Stimulated activated naive B cell treated with anti-CD40 and anti-IgM and Interleukin-4, amounts not matched to agents 10 μg/mL and 1 μg/mL and 100 μg/mL, for 72 hours (primary cell): ENCODE measurements around the gene CCR3.
A peak's percentile ranks its signal among the peaks of the same experiment; 100 is the strongest.

Experiments
- ATAC-seq, 2 donors: fragments of 150-1000 bp; cut with Tn5 transposase; replicated peaks; 2 replicates each; pipeline ENCODE4 v1.10.0; 2021; ENCODE audit warnings: moderate library complexity in 1 of 2
- DNase-seq: peaks from one replicate; pipeline ENCODE4 v3.0.0; 2021
- H3K27ac Mint-ChIP-seq: one replicate; pipeline ENCODE4 v1.8.0; 2022; ENCODE audit warnings: mild to moderate bottlenecking, mixed read lengths
- H3K27me3 Mint-ChIP-seq, 2 donors: one replicate each; pipeline ENCODE4 v1.8.0; 2022; ENCODE audit warnings: mixed read lengths in 2 of 2
- H3K36me3 Mint-ChIP-seq, 2 donors: one replicate each; pipeline ENCODE4 v1.8.0; 2022; ENCODE audit warnings: mixed read lengths in 2 of 2, mild to moderate bottlenecking in 1 of 2
- H3K4me1 Mint-ChIP-seq, 2 donors: one replicate each; pipeline ENCODE4 v1.8.0; 2022; ENCODE audit warnings: mixed read lengths in 2 of 2, mild to moderate bottlenecking in 1 of 2
- H3K4me3 Mint-ChIP-seq, 2 donors: one replicate each; pipeline ENCODE4 v1.8.0; 2022; ENCODE audit warnings: mild to moderate bottlenecking in 2 of 2, mixed read lengths in 2 of 2, moderate library complexity in 1 of 2
- H3K9me3 Mint-ChIP-seq, 2 donors: one replicate each; pipeline ENCODE4 v1.8.0; 2022; ENCODE audit warnings: mixed read lengths in 2 of 2, mild to moderate bottlenecking in 1 of 2

The CCR3 gene

DNA sequence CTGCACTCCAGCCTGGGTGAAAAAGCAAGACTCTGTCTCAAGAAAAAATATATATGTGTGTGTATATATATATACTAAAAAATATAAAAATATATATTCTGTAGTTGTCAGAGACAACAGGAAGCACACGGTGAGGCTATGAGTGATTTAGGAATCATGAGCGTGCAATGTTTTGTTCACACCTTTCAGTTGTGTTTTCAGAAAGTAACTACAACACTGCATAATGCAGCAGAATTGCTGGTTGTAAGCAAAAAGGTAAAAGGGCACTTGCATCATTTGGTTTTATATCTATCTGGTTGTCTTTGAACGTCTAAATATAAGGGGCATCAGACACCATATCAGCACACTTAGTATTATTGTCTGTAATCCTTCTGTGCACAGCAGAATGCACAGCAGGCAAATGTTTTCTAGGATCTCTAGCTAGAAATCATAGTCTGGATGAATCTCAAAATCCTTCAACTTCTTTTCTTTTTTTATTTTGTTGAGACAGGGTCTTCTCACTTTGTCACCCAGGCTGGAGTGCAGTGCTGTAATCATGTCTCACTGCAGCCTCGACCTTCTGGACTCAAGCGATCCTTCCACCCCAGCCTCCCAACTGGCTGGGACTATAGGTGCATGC lies 44.8 kb downstream of the CCR3 start:
- ATAC-seq (no peak), DNase-seq (no peak)
- Mint-ChIP-seq H3K9me3 (peaks cover 0 to 2% of the 10 kb centered on the region in 2 donors), H3K27me3 (no peaks in the 10 kb centered on the region), H3K4me3 (no peak overlapping the region), H3K36me3 (no peaks in the 10 kb centered on the region), H3K4me1 (peaks cover 11 to 19% of the 10 kb centered on the region in 2 donors), H3K27ac (no peak overlapping the region)

DNA sequence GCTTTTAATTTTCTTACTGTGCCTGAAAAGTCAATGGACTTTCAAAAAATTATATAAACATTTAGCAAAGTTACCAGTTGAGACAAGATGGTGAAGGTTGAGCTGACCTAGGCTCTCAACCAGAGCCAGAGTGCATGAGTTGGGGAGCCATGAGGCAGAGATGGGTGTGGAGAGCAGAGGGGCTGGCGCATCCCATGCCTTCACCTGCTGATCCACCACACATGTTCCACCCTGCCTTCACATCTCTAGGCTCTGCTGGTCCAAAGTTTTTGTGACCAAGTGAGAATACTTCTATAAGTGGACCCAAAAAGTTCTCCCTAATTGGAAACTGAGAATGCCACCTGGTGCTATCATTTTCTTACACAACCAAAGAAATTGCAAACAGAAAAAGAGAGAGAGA lies 47.3 kb downstream of the CCR3 start:
- Mint-ChIP-seq H3K9me3 (no peaks in the 10 kb centered on the region), H3K4me3 (no peak overlapping the region), H3K4me1 (peaks cover 13 to 14% of the 10 kb centered on the region in 2 donors)

DNA sequence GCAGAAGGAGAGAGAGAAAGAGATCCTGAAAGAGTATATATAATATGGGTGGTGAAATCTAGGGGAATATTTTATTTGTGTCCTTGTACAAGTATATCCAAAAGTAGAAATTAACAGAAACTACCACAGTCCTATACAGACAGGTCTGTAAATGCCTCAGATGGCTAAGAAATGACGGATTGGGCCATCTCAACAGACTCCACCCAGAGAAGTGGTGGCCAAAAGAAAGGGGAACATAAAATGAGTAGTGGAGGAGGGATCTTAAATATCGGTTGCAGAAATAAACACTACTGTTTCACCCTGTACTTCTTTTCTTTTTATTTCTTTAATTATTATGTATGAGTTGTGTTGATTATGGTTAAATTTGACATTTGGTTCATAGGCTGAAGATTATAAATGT lies 47.7 kb downstream of the CCR3 start:
- ATAC-seq (no peak), DNase-seq (no peak)
- H3K4me1 Mint-ChIP-seq: peaks cover 15 to 18% of the 10 kb centered on the region in 2 donors
- no peak overlapping the region for H3K27ac Mint-ChIP-seq
- no peaks in the 10 kb centered on the region for H3K9me3 Mint-ChIP-seq
- H3K27me3 Mint-ChIP-seq: no peaks in the 10 kb centered on the region
- H3K4me3 Mint-ChIP-seq: no peak overlapping the region
- H3K36me3 Mint-ChIP-seq: no peaks in the 10 kb centered on the region

More for the DNA sequence above, 47.3 kb downstream of the CCR3 start:
- Mint-ChIP-seq H3K36me3 (no peaks in the 10 kb centered on the region), H3K27ac (no peak overlapping the region), H3K27me3 (no peaks in the 10 kb centered on the region)
- DNase-seq: no peak
- ATAC-seq: no peak

DNA sequence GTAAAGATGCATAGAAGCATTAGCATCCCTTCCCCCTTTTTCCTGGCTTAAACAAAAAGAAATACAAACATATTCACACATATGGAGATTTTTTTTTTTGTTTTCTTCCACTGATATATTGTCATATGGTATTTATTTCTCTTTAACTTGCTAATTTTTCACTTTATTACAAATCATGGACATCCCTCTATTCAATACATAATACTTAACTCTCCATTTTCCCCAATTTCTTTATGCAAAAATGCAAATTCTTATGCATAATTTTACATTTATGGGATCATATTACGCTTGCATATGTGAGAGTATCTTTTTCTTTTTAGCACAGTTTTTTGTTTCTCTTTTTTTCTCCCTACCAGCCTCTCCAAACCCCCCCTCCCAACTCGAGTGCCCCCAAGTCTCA lies 48.8 kb downstream of the CCR3 start:
- no peak for ATAC-seq
- H3K36me3 Mint-ChIP-seq: no peaks in the 10 kb centered on the region
- no peak overlapping the region for H3K4me3 Mint-ChIP-seq
- no peaks in the 10 kb centered on the region for H3K9me3 Mint-ChIP-seq
- H3K27ac Mint-ChIP-seq: peak overlapping the region; percentile 14
- peaks cover 20 to 28% of the 10 kb centered on the region in 2 donors for H3K4me1 Mint-ChIP-seq
- DNase-seq: no peak
- H3K27me3 Mint-ChIP-seq: no peaks in the 10 kb centered on the region

DNA sequence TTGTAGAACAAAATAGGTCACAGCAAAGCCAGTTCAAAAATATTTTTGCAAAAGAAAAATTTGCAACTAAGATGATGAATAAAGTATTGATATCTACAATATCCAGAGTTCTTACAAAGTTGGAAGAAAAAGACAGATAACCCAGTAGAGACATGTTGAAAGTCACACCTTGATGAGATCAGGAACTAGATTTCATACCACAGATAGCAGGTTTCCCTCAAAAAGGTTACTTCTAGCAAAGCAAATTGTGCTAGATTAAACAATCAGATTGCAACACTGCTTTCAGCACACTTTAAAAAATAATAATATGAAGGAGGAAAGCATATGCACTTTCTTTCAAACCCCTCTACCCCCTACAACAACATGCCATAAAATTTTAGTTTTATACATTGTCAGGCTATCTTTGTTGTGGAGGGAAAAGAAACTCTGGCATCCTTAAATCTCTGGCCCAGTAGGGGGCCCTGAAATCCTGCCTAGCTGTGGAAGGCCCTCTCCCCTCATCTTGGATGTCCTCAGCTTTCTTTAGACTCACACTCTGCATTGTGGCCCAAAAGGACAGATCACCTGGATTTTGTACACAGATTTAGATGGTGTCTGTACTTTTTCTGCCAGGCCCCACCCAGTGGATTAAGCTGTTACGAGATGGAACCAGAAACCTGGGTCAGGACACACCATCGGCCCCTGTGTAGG lies 50.9 kb downstream of the CCR3 start:
- Mint-ChIP-seq H3K4me3 (no peak overlapping the region), H3K27ac (peak overlapping the region; percentile 85), H3K36me3 (no peaks in the 10 kb centered on the region), H3K4me1 (peaks cover 33 to 49% of the 10 kb centered on the region in 2 donors), H3K9me3 (no peaks in the 10 kb centered on the region), H3K27me3 (no peaks in the 10 kb centered on the region)
- ATAC-seq (no peak), DNase-seq (no peak)

DNA sequence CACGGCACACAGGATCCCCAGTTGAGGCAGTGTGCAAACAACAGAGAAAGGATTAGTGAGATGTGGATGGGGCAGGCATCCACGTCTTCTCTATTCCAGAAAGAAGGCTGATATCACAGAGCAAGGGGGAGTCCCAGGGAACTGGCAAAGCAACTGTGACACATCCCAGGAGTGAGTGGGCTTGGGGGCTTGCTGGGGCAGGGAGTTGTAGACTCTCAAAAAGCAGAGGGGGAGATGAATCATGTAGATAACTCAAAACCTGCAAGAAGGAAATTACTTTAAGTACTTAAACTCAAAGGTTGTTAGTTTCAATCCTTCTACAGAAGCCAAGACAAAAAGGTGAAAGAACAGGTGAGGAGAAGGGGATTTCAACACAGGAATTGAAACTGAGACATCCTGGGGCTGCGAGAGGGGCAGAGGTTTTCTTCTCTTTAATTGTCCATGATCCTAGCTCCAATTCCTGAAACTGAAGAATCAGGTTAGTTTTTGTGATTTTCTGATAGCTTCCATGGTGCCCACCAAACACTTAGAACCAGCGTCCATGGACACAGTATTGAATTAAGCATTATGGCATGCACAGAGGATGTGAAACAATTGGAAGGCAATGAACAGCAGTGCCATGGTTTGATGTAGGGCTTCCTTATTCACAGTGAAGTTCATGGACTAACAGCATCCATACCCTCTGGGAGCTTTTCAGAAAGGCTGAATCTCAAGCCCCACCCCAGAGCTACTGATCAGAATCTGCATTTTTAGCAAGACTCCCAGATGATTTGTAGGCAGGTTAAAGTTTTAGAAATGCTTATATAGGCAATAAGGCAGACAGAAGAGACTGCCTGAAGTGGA lies 52.0 kb downstream of the CCR3 start:
- peak; percentile 90 to 91 for ATAC-seq
- H3K9me3 Mint-ChIP-seq: no peaks in the 10 kb centered on the region

DNA sequence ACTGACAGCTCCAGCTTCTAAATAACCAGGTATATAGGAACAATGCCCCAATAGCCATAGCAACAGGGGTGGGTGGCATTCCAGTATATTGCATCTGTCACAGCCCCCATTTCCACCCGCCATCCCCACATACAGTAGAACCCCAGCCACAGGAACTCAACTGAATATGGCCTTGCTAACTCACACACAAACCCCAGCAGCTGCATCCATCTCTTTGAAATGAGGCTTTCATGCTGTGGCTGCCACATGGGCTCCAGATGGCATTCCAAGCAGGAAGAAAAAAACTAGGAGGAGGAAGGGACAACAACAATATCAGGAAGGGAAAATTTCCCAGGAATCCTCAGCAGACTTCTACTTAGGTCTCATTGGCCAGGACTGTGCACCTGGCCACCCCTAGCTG lies 54.6 kb downstream of the CCR3 start:
- H3K9me3 Mint-ChIP-seq: no peaks in the 10 kb centered on the region
- H3K27me3 Mint-ChIP-seq: no peaks in the 10 kb centered on the region
- no peaks in the 10 kb centered on the region for H3K36me3 Mint-ChIP-seq
- H3K4me1 Mint-ChIP-seq: peaks cover 60 to 85% of the 10 kb centered on the region in 2 donors
- no peak overlapping the region for H3K27ac Mint-ChIP-seq
- no peak for ATAC-seq
- no peak overlapping the region for H3K4me3 Mint-ChIP-seq
- no peak for DNase-seq

More for the DNA sequence above, 52.0 kb downstream of the CCR3 start:
- Mint-ChIP-seq H3K4me1 (peaks cover 39 to 59% of the 10 kb centered on the region in 2 donors), H3K27ac (peak overlapping the region; percentile 85), H3K27me3 (no peaks in the 10 kb centered on the region), H3K36me3 (no peaks in the 10 kb centered on the region), H3K4me3 (peak overlapping the region; percentile 3 to 36)
- DNase-seq: peak; percentile 65

DNA sequence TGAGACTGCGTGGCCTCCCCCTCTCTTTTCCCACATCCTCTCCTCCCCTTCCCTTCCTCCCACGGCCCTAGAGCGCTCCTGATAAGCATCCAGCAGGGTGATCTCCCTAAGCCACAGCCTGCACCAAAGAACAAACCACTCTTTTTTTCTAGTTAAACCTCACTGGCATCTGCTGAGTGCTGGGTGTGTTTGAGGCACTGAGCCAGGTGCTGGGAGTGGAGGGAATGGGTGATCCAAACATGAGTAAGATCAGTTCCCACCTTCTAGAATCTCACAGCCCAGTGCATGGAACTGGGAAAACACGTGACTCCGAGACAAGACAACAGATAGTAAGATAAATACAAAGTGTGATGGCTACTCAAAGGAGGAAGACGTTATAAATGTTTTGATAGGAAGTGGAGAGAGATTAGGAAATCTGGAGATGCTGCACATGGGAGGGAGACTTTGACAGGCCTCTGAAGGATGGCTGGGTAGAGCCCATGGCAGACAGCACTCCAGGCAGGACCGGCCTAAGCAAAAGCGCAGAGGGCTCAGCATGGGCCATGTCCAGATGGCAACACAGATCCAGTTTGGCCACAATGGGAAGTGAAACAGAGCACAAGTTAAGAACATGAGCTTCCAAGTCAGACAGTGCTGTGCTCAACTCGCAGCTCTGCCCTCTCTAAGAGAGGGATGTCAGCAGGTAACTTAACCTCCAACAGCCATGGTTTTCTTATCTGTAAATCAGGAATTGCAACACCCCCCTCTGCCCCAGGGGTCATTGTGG lies 55.6 kb downstream of the CCR3 start:
- peaks cover 61 to 94% of the 10 kb centered on the region in 2 donors for H3K4me1 Mint-ChIP-seq
- H3K4me3 Mint-ChIP-seq: no peak overlapping the region
- H3K36me3 Mint-ChIP-seq: no peaks in the 10 kb centered on the region
- H3K27ac Mint-ChIP-seq: no peak overlapping the region
- no peaks in the 10 kb centered on the region for H3K9me3 Mint-ChIP-seq
- DNase-seq (no peak), ATAC-seq (peak in 1 of 2 donors; percentile 22)
- H3K27me3 Mint-ChIP-seq: no peaks in the 10 kb centered on the region

DNA sequence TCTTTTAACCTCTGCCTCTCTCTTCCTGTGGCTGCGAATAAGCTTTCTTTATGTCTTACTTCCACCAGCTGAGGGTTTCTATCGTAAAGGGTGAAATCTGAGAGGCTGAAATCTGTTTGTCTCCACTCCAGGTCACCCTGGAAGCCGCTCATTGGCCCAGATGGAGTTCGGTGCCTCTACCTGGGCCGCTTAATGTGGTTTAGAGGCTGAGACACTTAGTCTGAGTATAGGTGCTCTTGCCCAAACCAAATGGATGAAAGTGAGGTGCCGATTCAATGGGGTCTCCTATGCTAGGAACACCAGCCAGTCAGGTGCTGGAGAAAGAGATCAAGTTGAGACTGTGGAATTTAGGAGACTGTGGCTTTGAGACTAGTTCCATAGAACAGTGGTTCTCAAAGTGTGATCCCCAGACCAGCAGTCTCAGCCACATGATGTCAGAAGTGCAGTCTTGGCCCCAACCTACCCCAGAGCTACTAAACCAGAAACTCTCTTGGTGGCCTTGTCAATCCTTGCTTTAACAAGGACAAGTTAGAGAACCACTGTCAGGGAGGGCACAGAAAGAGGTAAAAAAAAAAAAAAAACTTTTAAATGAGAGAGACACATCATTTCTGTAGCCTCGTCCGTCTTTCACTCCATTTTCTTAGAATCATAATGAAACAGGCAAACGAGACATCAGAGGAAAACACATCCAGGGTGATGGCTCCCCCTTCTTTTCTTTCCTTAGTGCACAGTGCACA lies 56.8 kb downstream of the CCR3 start:
- peak; percentile 57 to 73 for ATAC-seq
- peaks cover 54 to 85% of the 10 kb centered on the region in 2 donors for H3K4me1 Mint-ChIP-seq
- H3K27ac Mint-ChIP-seq: peak overlapping the region; percentile 93
- H3K27me3 Mint-ChIP-seq: no peaks in the 10 kb centered on the region
- no peaks in the 10 kb centered on the region for H3K36me3 Mint-ChIP-seq
- DNase-seq: no peak
- no peaks in the 10 kb centered on the region for H3K9me3 Mint-ChIP-seq
- peak overlapping the region in 1 of 2 donors; percentile 21 for H3K4me3 Mint-ChIP-seq

DNA sequence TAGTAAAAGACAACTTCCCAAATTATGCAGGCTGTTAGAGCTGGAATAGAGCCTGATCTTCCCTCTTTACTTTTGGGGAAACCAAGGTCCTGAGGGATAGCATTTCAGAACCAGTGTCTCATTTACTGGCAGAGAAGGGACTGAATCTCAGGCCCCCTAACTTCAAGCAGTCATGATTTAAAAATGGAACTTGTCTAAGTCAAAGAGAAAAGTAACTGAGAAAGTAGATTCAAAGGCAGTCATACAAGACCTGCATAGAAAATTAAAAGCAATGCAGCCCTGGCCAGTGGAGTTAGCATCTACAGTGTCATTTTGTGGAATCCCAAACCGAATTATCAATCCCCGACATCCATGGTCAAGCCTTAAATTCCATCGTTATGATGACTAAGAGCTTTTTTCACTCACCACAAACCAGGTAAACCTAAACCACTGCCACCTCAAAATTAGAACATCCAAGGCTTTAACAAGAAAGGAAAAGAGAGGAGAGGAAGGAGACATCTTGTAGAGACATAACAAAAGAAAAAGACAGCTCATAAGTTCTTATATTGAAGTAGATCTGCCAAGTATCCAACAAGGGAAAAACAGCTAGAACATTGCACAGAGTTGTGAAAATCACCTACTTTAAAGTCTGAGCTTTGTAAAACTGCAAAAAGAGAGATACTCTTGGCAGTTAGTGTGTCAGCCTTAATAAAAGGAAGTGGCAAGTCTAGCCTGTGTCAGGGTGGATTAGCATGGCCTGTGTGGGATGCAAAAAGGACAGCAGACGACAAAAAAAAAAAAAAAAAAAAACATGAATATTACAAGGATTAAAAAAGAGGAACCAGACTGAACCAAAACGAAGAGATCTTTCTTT lies 57.6 kb downstream of the CCR3 start:
- H3K36me3 Mint-ChIP-seq: no peaks in the 10 kb centered on the region
- no peaks in the 10 kb centered on the region for H3K27me3 Mint-ChIP-seq
- peaks cover 49 to 77% of the 10 kb centered on the region in 2 donors for H3K4me1 Mint-ChIP-seq
- ATAC-seq: peak; percentile 68 to 78
- H3K27ac Mint-ChIP-seq: peak overlapping the region; percentile 93
- H3K9me3 Mint-ChIP-seq: no peaks in the 10 kb centered on the region
- H3K4me3 Mint-ChIP-seq: peak overlapping the region; percentile 2 to 10
- DNase-seq: no peak

DNA sequence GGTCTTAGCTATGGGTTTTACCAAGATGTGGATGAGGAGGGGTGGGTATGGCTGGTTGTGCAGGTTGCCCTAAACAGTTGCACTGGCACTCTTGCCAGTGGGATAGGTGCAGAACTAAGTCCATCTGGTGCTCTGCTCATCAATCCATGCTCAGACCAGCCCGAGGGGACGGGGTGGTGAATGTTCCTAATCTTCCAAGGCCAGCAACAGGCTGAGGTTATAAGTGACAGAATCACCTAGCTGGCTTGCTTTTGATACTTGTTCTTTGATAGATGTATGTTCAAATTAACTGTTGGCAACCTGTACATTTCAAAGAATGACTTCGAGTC lies 58.2 kb downstream of the CCR3 start:
- no peaks in the 10 kb centered on the region for H3K27me3 Mint-ChIP-seq
- H3K4me1 Mint-ChIP-seq: peaks cover 49 to 72% of the 10 kb centered on the region in 2 donors
- no peak overlapping the region for H3K27ac Mint-ChIP-seq
- H3K9me3 Mint-ChIP-seq: no peaks in the 10 kb centered on the region
- no peaks in the 10 kb centered on the region for H3K36me3 Mint-ChIP-seq
- ATAC-seq: no peak
- no peak for DNase-seq
- H3K4me3 Mint-ChIP-seq: no peak overlapping the region

DNA sequence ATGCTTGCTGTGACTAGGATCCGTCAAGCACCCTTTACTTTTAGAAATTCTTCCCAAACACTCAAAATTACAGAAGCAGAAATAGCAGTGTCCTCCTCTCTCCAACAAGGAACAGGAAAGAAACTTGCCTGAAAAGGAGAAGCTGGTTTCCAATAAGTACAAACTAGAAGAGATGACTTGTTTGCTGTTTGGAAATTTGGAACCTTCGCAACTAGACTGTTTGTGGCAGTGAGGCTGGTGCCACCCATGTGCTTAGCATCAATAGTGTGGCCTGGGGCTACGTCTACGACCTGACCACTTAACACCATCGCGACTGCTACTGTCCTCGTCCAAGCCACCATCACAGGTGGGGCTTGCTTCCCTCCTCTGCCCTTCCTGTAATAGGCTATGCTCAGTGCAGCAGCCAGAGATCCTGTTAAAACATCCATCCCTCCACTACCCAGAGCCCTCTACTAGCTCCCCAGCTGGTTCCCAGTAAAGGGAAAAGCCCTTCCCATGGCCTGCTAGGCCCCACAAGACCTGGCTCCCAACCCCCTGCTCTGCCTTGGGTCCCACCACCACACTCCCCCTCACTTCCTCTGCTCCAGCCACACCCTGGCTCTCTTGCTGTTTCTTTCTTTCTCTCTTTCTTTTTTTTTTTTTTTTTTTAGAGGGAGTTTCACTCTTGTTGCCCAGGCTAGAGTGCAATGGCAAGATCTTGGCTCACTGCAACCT lies 59.0 kb downstream of the CCR3 start:
- DNase-seq: no peak
- Mint-ChIP-seq H3K4me1 (peaks cover 44 to 64% of the 10 kb centered on the region in 2 donors), H3K4me3 (no peak overlapping the region), H3K9me3 (no peaks in the 10 kb centered on the region), H3K36me3 (no peaks in the 10 kb centered on the region), H3K27me3 (no peaks in the 10 kb centered on the region), H3K27ac (no peak overlapping the region)
- ATAC-seq: no peak
